GM04503 (cell line): ENCODE results near the gene SPATA1.
"Not testable (repeated sequence)": the region's sequence is repeated elsewhere in the genome, so short reads cannot be mapped to it uniquely, and the experiment has no call there.

ENCODE experiments used
- DNase-seq: peaks from one replicate; pipeline ENCODE4 v3.0.0-alpha.2; 2012; ENCODE audit warnings: low read depth

The SPATA1 gene

DNA sequence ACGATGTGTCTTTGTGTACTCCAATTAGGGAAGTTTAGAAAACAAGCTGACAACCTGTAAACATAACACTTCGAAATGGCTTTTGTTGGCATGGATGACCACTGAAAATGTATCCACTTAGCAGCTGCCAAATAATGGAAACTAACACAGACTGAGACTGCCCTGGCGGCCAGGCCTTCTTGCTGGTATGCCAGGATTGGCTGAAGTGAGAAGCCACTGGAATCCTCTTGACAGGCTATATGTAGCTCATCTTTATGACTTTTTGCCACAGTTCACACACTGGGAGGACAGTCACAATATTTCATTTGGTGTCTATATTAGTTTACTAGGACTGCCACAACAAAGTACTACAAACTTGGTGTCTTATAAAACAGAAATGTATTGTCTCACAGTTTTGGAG is 80.9 kb downstream of the SPATA1 start:
- DNase-seq: no peak

- DNase-seq: not testable (repeated sequence)
Measured at GRCh38 chr1:84594959-84595358, 88.8 kb downstream of the SPATA1 start.

DNA sequence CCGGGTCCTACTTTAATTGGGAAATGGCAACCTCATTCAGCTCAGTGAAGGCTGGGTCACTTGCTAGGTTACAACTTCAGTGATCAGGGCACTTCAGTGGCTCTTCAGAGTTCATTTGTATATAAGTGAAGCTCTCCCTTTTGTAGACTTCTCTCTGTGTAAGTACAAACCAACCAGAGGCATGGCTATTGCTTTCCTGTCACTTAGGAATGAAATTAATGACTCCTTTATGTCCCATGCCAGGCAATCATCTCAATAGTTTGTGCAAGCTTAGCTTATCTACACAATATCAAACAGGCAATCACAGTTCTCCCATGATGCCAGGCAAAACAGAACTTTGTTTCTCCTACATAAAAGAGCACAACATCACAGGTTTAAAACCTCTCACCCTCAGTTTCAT is 90.8 kb downstream of the SPATA1 start:
- no peak for DNase-seq

GRCh38 chr1:84598418-84598817 is 92.2 kb downstream of the SPATA1 start:
- no peak for DNase-seq

- peak; percentile 51 for DNase-seq
Measured at GRCh38 chr1:84598846-84599741, 92.9 kb downstream of the SPATA1 start.

GRCh38 chr1:84600796-84601195 is 94.6 kb downstream of the SPATA1 start:
- DNase-seq: no peak

DNA sequence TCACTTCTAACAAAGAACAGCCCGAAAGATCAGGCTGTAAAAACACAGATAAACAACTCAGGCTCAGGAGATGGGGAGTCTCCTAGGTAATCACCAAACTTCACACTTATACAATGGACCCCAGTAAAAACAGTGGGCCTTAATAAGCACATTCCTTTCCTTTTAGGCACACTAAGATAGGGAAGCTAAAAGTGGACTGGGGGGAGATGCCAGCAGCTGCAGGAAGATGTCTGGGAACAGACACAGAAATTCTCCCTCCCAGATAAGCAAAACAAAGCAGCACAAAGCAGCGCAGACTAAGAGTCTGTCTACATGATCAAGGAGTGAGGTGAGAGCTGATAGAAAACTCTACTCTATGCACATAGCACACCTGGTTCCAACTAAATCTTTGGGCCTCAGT is 97.0 kb downstream of the SPATA1 start:
- DNase-seq: no peak

DNA sequence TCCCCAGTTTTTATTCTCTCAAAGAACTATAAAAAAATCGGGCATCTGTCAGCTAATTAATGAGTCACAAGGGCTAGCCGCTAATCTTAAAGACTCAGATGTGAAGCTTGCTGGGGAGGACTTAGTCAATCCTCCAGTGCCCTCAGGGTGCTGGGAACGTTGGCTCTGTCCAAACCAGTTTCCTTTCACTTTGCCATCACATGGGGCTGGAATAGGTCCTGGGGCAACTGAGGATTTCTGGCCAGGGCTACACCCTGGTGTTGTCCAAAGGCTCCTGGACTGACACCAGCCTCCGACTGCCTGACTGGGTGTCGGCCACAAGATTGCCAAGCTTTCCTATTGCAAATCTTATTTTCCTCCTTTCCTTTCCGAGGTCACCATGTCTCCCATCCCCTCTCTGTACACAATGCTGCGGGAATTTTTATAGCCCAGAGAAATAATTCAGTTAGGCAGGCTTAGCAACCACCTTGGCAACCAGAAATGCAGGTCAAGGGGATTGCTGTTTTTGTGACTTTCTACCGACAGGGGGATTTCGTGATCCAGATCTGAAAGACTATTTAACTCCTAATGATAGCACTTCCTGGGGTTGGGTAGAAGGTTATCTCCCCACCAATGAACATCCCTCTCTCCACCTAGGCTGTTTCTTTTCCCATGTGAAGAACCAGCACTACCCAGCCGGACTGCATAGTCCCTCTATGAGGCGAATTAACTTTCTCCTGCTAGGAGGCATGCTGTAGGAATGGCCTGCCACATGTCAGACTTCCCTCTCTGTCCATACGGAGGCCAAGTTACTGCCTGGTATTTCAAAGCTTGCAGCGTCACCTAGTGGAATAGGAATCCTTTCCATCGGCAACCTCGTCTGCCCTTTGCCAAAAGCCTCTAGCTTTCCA is 98.0 kb downstream of the SPATA1 start:
- peak; percentile 72 for DNase-seq

- DNase-seq: no peak
Measured at GRCh38 chr1:84605157-84605556, 99.0 kb downstream of the SPATA1 start.

DNA sequence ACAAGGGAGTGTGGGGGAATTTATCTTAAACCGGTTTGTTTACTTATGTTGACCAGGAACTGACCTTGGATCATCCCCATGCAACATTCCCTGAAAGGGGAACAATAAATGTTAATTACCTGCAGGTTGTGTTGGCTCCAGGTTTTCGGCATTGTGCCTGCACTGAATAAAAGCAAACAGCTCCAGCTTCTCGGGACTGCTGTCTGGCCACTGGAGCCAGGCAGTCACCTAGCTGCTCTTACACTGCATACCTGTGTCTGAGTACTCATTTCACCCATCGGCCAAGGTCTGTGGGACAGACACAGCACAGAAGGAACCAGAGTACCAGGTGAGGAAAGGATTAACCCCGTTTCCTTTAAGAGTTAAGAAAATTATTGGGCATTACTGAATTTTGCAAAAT is 100.8 kb downstream of the SPATA1 start:
- DNase-seq: no peak

- DNase-seq: no peak
Measured at GRCh38 chr1:84611091-84611490, 104.9 kb downstream of the SPATA1 start.

DNA sequence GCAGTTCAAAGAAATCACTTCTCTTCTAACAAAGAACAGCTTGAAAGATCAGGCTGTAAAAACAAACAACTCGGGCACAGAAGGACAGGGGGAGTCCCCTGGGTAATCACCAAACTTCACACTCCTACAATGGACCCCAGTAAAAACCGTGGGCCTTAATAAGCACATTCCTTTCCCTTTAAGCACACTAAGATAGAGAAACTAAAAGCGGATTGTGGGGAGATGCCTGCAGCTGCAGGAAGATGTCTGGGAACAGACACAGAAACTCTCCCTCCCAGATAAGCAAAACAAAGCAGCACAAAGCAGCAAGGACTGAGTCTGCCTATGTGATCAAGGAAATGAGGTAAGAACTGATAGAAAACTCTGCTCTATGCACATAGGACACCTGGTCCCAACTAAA is 105.6 kb downstream of the SPATA1 start:
- no peak for DNase-seq

- no peak for DNase-seq
Measured at GRCh38 chr1:84613026-84613425, 106.8 kb downstream of the SPATA1 start.

- DNase-seq: no peak
Measured at GRCh38 chr1:84613887-84614286, 107.7 kb downstream of the SPATA1 start.

- DNase-seq: no peak
Measured at GRCh38 chr1:84615790-84616189, 109.6 kb downstream of the SPATA1 start.
